ENCODE measurements around the gene TMEM255B.
"Not testable (repeated sequence)": the region's sequence is repeated elsewhere in the genome, so short reads cannot be mapped to it uniquely, and the experiment has no call there.

TMEM255B gene

DNA sequence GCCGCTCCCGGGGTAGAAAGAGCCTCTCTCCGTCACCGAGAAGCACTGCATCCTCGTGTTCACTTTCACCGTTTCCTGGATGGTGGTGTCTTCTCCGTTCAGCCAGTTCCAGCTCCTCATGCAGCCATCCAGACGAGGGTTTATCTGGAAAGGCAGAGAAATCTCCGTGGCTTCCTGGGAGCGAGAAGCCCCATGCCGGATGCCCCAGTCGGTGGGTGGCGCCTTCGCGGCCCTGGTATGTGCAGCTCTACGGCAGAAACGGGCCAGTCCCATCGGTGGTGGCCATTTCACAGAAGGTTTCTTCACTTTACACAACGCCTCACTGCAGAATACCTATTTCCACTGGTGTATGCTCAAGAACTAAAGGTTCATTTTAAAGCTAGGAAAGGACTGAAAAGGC, 68.0 kb downstream of the TMEM255B start:
- in situ Hi-C loops (cut with HindIII; ENCODE audit: low sequenced_read_pairs), result no loop called here

DNA sequence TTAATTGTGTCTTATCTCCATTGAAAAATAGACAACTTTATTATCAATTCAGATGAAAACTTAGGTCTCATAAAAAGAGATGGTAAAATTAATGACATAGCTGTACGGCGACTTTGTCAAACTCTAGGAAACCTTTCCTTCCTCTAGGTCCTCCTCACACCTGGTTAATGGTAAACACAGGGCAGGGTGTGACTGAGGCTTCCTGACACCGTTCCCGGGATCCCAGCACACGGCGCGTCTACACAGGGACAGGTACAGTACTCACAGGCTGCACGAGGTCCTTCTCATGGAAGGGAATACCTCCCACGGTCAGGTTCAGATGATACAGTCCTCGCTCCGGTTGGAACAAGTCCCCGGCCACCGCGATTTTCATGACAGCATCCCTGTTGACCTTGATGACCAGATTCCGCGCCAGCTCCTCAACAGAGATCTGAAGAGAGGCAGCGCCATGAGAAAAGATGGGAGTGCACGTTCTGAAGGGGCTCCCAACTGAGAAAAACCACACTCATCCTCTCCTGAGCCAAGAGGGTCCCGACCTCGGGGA, 69.3 kb downstream of the TMEM255B start:
- in situ Hi-C loops (cut with HindIII; ENCODE audit: low sequenced_read_pairs), result no loop called here

GRCh38 chr13:113830426-113830950, 71.5 kb downstream of the TMEM255B start:
- in situ Hi-C loops (cut with HindIII; ENCODE audit: low sequenced_read_pairs), result not testable (repeated sequence)

- in situ Hi-C loops (cut with HindIII; ENCODE audit: low sequenced_read_pairs), result no loop called here
These were observed 72.0 kb downstream of the TMEM255B start for GRCh38 chr13:113831061-113831460.

GRCh38 chr13:113832205-113832604, 73.2 kb downstream of the TMEM255B start:
- in situ Hi-C loops (cut with HindIII; ENCODE audit: low sequenced_read_pairs), result no loop called here

DNA sequence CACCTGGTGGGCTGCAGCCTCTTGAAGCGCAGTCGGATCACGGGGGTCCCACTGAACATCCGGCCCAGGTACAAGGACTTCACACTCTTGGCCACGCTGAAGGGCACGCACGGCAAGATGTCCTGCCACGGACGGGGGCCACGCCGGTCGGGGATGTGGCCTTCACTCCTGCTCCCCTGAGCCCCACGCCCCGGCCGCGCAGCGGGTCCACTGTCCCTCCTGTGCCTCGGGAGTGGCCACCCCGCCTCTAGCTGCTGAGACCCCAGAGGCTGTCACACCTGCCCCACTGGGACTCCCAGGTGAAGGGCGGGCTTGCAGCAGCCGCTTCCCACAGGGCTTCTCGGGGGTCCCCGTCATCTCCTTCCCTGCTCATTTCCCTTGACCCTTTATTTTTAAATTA, 73.6 kb downstream of the TMEM255B start:
- in situ Hi-C loops (cut with HindIII; ENCODE audit: low sequenced_read_pairs), result no loop called here

DNA sequence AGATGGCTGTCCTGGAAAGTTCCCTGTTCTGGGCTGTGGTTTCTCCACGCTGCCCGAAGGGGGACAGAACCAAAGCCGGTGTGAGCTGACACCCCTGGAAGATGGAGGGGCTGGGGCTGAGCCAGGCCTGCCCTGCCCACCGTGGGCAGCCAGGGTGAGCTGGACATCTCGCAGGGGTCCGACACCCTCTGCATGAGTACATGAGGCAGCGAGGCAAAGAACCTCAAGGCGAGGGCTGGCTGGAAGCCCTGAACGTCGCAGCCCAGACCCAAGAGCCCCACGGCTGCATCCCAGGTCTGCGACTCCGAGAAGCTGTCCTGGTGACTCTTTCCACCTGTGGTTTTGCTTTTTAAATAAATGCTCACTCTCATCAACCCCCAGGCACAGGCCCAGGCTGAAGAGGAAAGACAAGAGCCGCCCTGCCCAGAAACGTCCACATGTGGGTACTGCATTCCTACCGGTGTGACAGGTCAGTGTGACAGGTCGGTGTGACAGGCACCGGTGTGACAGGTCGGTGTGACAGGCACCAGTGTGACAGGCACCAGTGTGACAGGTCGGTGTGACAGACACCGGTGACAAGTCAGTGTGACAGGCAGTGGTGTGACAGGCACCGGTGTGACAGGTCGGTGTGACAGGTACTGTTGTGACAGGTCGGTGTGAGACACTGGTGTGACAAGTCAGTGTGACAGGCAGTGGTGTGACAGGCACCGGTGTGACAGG, 74.2 kb downstream of the TMEM255B start:
- in situ Hi-C loops (cut with HindIII; ENCODE audit: low sequenced_read_pairs), result no loop called here

GRCh38 chr13:113834006-113834405, 75.0 kb downstream of the TMEM255B start:
- in situ Hi-C loops (cut with HindIII; ENCODE audit: low sequenced_read_pairs), result not testable (repeated sequence)

GRCh38 chr13:113834496-113835200, 75.6 kb downstream of the TMEM255B start:
- in situ Hi-C loops (cut with HindIII; ENCODE audit: low sequenced_read_pairs), result no loop called here

- in situ Hi-C loops (cut with HindIII; ENCODE audit: low sequenced_read_pairs), result no loop called here
These were observed 76.6 kb downstream of the TMEM255B start for GRCh38 chr13:113835461-113836270.

- in situ Hi-C loops (cut with HindIII; ENCODE audit: low sequenced_read_pairs), result no loop called here
These were observed 77.9 kb downstream of the TMEM255B start for GRCh38 chr13:113836768-113837559.

GRCh38 chr13:113837560-113838355, 78.7 kb downstream of the TMEM255B start:
- in situ Hi-C loops (cut with HindIII; ENCODE audit: low sequenced_read_pairs), result no loop called here

DNA sequence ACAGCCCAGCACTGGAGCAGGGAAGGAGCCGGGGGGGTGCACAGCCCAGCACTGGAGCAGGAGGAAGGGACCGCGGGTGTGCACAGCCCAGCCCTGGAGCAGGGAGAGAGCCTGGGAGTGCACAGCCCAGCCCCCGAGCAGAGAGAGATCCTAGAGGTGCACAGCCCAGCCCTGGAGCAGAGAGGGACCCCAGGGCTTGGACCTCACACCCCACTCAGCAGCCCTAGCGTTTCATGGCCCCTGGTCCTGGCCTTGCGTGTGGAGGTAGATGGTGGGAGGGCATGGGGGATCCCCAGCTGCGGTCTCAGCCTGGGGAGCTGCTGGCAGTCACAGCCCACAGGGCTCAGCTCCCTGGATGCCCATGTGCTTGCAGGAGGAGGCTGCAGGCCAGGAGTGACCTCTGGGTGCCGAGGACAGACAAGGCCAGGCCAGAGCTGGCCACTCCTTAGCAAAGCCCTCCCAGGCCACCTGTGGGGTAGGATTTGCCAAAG, 79.7 kb downstream of the TMEM255B start:
- in situ Hi-C loops (cut with HindIII; ENCODE audit: low sequenced_read_pairs), result no loop called here

GRCh38 chr13:113839536-113840204, 80.6 kb downstream of the TMEM255B start:
- in situ Hi-C loops (cut with HindIII; ENCODE audit: low sequenced_read_pairs), result no loop called here

GRCh38 chr13:113840541-113841352, 81.7 kb downstream of the TMEM255B start:
- in situ Hi-C loops (cut with HindIII; ENCODE audit: low sequenced_read_pairs), result no loop called here

DNA sequence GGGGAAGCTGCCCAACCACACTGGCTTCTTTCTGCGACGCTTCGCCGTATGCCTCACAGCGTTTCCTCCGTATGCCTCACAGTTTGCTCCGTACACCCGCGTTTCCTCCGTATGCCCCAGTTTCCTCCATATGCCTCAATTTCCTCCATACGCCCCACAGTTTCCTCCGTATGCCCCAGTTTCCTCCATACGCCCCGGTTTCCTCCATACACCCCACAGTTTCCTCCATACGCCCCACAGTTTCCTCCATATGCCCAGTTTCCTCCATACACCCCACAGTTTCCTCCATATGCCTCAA, 82.3 kb downstream of the TMEM255B start:
- in situ Hi-C loops (cut with HindIII; ENCODE audit: low sequenced_read_pairs), result no loop called here

GRCh38 chr13:113842336-113843062, 83.5 kb downstream of the TMEM255B start:
- in situ Hi-C loops (cut with HindIII; ENCODE audit: low sequenced_read_pairs), result no loop called here

Data from endothelial cell of hepatic sinusoid (primary cell).